Breast epithelium (tissue), 4 donors: ENCODE data around the gene KCNIP4. TPM values are rescaled to one million over a fixed set of nuclear protein-coding genes. Genes with fewer than 3 reads are reported as not detected.

Experiments used
- DNase-seq, 2 donors: peaks; one replicate each; pipeline ENCODE4 v3.0.0-alpha.2; 2019; ENCODE audit warnings: low spot score in 2 of 2
- H3K27ac ChIP-seq, 2 donors: fragments of 200-600 bp; sonication (generic) in 1 of 2; one replicate each; pipeline ENCODE4 v1.5.1; 2016 to 2019; ENCODE audit warnings: mild to moderate bottlenecking in 1 of 2
- H3K27me3 ChIP-seq, 2 donors: fragments of 200-600 bp; sonication (generic) in 1 of 2; one replicate each; pipeline versions ENCODE4 v1.5.1 to v1.6.0; 2017 to 2019; ENCODE audit warnings: control low read depth in 1 of 2, mild to moderate bottlenecking in 1 of 2
- H3K36me3 ChIP-seq: fragments of 200-600 bp; one replicate; pipeline ENCODE4 v1.5.1; 2019
- H3K4me1 ChIP-seq, 2 donors: fragments of 200-600 bp; sonication (generic); one replicate each; pipeline ENCODE4 v1.5.1; 2016 to 2019; ENCODE audit warnings: control low read depth in 1 of 2
- H3K4me3 ChIP-seq, 3 donors: fragments of 200-600 bp; sonication (generic); 1 replicate in 2 of 3; 2 replicates in 1 of 3; pipeline ENCODE4 v1.5.1; 2016 to 2019; ENCODE audit warnings: mild to moderate bottlenecking in 3 of 3, moderate library complexity in 2 of 3
- H3K9me3 ChIP-seq, 2 donors: fragments of 200-600 bp; sonication (generic) in 1 of 2; one replicate each; pipeline ENCODE4 v1.5.1; 2016 to 2019; ENCODE audit warnings: control low read depth in 1 of 2
- CTCF ChIP-seq, 3 donors: fragments of 450-650 bp; IDR thresholded peaks; one replicate each; pipeline ENCODE4 v1.5.1; 2016 to 2017; ENCODE audit warnings: antibody characterized with exemption in 3 of 3, mild to moderate bottlenecking in 3 of 3, moderate library complexity in 3 of 3
- POLR2A ChIP-seq: fragments of 450-650 bp; IDR thresholded peaks from one replicate; pipeline ENCODE4 v1.6.1; 2016; ENCODE audit warnings: antibody characterized with exemption, mild to moderate bottlenecking, moderate library complexity
- POLR2AphosphoS5 ChIP-seq, 3 donors: sonication (generic); formaldehyde crosslinking; IDR thresholded peaks; one replicate each; pipeline ENCODE4 v1.6.1; 2017; ENCODE audit warnings: antibody characterized with exemption in 3 of 3
- intact Hi-C: fragments of 100-400 bp; cut with DNase I; formaldehyde crosslinking; loops from one replicate; pipeline ENCODE4 v1.15.1; 2023; ENCODE audit warnings: low total_unique reads
- total RNA-seq, 3 donors: library from RNA; depleted of rRNA; stranded (reverse); fragments of >200 nt; gene quantifications; one replicate each; pipeline ENCODE4 v1.1.0, GENCODE V29; 2016

The KCNIP4 gene
- total RNA-seq, 3 donors from 2014 or later = 0.44 to 0.66 TPM; not detected in 1

- Histone ChIP-seq H3K36me3 (no peaks in the 10 kb centered on the region), H3K27ac (no peak overlapping the region), H3K27me3 (no peaks in the 10 kb centered on the region), H3K4me3 (no peak overlapping the region), H3K9me3 (no peaks in the 10 kb centered on the region), H3K4me1 (no peaks in the 10 kb centered on the region)
- no peak for DNase-seq
- intact Hi-C loops = no loop called here
- TF ChIP-seq POLR2A = no peak
Observed at GRCh38 chr4:21139327-21139726, 809.2 kb downstream of the KCNIP4 start.

DNA sequence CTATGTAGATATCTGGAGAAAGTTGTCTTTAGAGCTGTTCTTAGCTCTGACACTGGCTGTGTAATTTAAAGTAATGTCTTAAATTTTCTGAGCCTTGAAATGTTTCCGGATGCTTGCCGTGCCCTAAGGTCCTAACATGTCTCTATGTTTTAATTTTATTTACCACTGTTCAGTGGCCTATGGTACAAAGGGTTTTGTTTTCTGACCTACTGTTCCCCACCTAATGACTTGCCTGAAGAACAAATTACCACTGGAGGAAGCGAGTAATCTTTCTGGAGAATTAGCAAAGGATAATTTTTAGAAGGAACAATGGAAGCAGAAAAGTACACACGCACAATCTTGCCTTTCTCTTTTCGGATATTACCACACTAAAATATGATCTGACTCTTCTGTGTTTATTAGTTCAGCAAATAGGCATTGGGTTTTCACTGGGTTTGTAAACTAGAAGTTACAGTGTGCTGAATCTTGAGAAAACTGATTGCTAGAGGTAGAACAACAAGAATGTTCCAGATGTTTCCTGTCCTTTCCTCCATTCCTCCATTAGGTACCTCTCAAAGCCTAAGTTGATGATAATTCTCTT, 812.4 kb downstream of the KCNIP4 start:
- TF ChIP-seq POLR2AphosphoS5 (IDR thresholded peaks at IDR 0.05) = no peak
- no peak for TF ChIP-seq POLR2A
- TF ChIP-seq CTCF (IDR thresholded peaks at IDR 0.05) = no peak
- Histone ChIP-seq H3K4me1 (no peaks in the 10 kb centered on the region), H3K27me3 (no peaks in the 10 kb centered on the region), H3K36me3 (no peaks in the 10 kb centered on the region), H3K9me3 (no peaks in the 10 kb centered on the region), H3K27ac (no peak overlapping the region), H3K4me3 (no peak overlapping the region)
- intact Hi-C loops = no loop called here
- no peak for DNase-seq

- TF ChIP-seq CTCF (IDR thresholded peaks at IDR 0.05) (no peak), POLR2A (no peak), POLR2AphosphoS5 (IDR thresholded peaks at IDR 0.05) (no peak)
- no peak overlapping the region for H3K4me3 ChIP-seq
- no peak for DNase-seq
- no peaks in the 10 kb centered on the region for H3K27me3 ChIP-seq
- H3K9me3 ChIP-seq = no peaks in the 10 kb centered on the region
- no peaks in the 10 kb centered on the region for H3K36me3 ChIP-seq
- H3K27ac ChIP-seq = no peak overlapping the region
- intact Hi-C loops = no loop called here
- H3K4me1 ChIP-seq = no peaks in the 10 kb centered on the region
Observed at GRCh38 chr4:21134994-21135393, 813.6 kb downstream of the KCNIP4 start.

DNA sequence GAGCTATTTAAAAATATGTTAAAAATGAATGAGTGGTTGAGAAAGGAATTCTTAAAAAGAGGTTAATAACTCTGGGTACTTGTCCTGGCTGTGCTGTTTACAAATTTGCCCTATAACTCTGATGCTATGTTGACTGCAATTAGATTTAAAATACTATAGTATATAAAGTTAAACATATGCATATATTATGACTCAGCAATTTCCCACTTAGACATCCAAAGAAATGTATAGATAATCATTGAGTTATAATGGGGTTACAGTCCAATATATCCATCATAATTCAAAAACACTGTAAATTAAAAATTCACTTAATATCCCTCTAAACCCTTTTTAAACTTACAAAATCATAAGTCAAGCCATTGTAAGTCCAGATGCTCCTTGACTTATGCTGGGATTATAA, 818.0 kb downstream of the KCNIP4 start:
- H3K9me3 ChIP-seq = no peaks in the 10 kb centered on the region
- DNase-seq = no peak
- no peak overlapping the region for H3K4me3 ChIP-seq
- H3K27ac ChIP-seq = no peak overlapping the region
- no peaks in the 10 kb centered on the region for H3K36me3 ChIP-seq
- intact Hi-C loops = no loop called here
- TF ChIP-seq POLR2AphosphoS5 (IDR thresholded peaks at IDR 0.05) (no peak), POLR2A (no peak), CTCF (IDR thresholded peaks at IDR 0.05) (no peak)
- H3K4me1 ChIP-seq = no peaks in the 10 kb centered on the region
- H3K27me3 ChIP-seq = no peaks in the 10 kb centered on the region

DNA sequence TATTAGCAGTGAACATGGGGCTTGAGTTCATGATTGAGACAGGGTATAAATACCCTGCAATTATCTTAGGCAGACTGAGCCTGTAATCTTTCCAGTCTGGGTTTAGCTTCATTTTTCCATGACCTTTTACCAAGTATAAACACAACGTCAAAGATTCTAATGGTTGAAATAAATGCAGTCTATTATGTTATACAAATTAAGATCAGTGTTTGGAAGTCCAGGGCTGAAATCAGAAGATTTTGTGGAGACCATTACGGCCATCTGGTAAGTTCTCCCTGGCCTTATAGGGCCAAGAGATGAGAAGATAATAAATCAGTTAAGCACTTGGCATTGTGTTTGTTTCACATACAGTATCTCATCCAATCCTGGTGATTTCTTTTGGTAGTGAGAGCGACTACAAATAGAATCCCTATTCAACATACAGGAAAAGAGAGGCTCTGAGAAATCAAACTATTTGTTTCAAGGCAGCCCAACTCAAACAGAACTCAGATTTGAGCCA, 822.5 kb downstream of the KCNIP4 start:
- TF ChIP-seq POLR2AphosphoS5 (IDR thresholded peaks at IDR 0.05) (no peak), POLR2A (no peak), CTCF (IDR thresholded peaks at IDR 0.05) (no peak)
- Histone ChIP-seq H3K27me3 (no peaks in the 10 kb centered on the region), H3K4me1 (no peaks in the 10 kb centered on the region), H3K4me3 (no peak overlapping the region), H3K9me3 (peaks cover 0 to 10% of the 10 kb centered on the region in 2 donors), H3K27ac (no peak overlapping the region), H3K36me3 (no peaks in the 10 kb centered on the region)
- no peak for DNase-seq
- intact Hi-C loops = no loop called here

DNA sequence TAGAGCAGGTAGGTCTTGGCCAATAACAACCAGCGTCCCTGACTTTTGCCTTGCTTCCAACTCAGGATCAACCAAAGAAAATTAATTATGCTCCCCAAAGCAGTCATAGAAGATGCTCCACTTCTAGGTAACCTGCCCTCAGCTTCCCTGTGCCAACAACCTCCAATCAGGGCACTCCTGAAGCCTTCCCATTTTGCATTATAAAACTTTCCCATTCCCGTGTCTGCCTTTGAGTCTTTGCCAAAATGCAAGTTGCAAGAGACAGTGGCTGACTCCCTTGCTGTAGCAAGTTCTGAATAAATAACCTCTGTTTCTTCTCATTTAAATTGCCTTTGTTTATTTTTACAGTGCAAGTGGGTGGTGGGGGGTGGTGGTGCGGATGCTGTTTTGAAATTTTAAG, 830.3 kb downstream of the KCNIP4 start:
- Histone ChIP-seq H3K9me3 (peaks cover 0 to 2% of the 10 kb centered on the region in 2 donors), H3K27me3 (no peaks in the 10 kb centered on the region), H3K4me3 (no peak overlapping the region), H3K4me1 (no peaks in the 10 kb centered on the region), H3K36me3 (no peaks in the 10 kb centered on the region), H3K27ac (no peak overlapping the region)
- no peak for DNase-seq
- TF ChIP-seq CTCF (IDR thresholded peaks at IDR 0.05) (no peak), POLR2AphosphoS5 (IDR thresholded peaks at IDR 0.05) (no peak), POLR2A (no peak)
- intact Hi-C loops = loop anchor here (10.0 kb wide), 1 partner anchor 384 kb away; no protein-coding TSS in a partner anchor
